NCI-H2029 (cell line): ENCODE results near the gene BNC2.

Experiments
- DNase-seq: peaks from one replicate; lab custom pipeline; 2025; lab: John Stamatoyannopoulos, UW

The BNC2 gene

DNA sequence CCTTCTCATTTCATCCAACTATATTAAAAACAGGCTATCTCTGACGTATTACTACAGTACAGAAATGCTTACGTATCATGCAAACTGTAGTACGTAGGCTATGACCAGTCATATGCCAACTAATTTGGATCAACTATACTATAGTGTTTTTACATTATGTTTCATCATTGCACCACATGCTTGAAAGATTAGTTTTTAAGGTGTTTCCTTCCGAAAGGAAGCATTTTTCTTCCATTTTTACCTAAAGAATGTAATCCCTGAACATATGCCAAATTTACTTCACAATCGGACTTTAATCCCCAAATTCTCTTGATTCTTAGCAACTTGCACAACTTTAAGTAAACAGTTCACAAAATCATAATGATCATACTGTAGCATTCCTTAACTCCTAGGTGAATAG lies 153.9 kb downstream of the BNC2 start:
- DNase-seq = no peak

DNA sequence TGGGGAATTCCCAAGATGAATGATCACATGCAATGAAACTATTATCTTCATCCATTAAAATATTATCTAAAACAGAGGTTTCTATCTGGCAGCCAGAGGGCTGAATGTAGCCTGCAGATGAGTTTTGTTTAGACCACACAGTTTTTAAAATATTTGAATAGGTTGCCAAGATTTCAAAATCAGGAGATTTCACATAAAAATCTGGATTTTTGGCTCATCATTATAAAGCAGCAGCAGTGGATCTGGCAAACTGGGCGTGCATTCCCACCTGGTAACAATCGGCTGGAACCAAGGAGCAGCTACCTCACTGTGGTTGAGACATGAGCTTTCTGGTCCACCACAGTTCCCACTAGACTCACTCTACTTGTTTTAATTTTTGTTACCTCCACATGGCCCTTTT lies 155.1 kb downstream of the BNC2 start:
- DNase-seq = no peak

DNA sequence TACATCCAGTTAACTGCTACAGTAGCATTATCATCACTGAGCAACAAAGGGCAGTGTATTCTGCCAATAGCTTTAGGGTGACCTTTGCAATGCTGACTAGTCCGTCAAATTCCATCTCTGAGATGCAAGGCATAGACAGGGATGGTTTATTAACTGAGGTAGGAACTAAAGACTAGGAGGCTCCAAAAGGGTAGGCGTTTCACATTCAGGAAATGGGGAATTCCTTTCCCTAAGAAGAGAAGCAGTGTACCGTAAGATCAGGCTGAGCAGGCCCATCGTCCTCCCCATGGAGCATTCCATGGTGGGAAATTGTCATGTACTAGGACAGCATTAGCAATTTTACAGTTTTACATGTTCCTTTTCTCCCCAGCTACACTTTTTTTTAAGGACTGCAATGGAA lies 157.7 kb downstream of the BNC2 start:
- no peak for DNase-seq

DNA sequence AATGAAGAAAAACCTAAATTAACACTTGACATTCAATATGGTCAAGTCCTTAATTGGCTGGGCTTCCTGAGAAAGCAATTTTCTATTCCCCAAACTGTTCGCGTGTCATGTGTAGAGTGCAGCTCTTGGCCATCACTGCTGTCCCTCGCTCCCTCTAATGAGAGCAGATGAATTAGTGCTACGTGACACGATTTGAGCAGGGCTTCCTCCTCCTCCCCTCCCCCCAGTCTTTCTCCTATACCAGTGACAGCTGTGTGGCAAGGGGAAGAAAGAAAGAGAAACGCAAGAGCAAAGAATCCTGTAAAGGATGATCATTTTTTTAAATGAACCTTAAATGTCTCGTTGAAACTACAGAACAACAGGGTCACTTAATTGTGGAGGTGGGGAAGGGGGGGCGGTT lies 159.6 kb downstream of the BNC2 start:
- no peak for DNase-seq

DNA sequence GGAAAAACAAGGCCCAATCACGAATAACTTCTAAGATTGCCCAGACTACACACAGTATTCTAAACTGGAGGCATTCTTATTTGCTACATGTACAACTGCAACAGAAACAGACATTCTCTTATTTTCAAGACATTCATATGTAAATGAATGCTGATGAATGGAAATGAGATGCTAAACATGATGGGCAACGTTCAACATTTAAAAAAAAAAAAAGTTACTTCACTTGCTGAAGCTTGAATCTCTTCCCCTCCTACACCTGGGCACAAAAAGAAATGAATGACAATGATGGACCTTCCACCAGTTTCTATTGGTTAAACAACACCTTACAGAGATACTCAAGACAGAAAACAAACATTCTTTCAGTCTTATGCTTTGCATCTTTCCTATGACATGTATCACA lies 160.5 kb downstream of the BNC2 start:
- no peak for DNase-seq

DNA sequence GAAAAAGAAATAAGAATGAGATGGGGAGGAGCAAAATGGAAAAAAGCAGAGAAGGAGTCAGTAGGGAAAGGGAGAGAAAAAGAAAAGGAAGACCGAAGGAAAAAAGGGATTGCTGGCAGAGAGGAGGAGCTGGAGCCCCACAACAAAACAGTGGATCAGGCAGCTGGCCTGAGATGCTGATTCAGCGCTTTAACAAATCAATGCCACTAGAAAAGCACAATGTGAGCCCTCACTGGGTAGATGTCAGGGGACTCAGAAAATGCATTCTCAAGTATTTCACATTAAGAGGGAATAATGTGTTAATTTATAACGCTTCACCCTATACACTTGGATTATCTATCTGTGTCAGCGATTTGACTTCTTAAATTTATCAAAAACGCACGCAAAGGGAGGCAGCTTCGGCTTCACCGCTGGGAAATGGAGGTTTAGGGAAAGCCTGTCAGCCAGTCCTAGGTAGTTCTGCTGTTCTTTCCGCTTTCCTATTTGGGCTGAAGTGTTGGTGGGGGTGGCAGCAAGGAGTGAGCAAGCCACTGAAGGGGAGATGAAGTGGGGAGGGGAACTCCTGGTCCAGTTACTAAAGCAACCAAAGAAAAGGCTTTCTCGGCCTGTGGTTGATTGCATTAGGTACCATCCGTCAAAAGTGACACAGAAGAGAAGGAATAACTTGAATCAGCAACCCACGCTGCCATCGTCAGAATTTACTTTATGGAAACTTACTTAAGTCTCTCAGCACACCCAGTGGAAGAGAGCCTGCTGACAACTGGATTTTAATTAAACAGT lies 161.6 kb downstream of the BNC2 start:
- no peak for DNase-seq

DNA sequence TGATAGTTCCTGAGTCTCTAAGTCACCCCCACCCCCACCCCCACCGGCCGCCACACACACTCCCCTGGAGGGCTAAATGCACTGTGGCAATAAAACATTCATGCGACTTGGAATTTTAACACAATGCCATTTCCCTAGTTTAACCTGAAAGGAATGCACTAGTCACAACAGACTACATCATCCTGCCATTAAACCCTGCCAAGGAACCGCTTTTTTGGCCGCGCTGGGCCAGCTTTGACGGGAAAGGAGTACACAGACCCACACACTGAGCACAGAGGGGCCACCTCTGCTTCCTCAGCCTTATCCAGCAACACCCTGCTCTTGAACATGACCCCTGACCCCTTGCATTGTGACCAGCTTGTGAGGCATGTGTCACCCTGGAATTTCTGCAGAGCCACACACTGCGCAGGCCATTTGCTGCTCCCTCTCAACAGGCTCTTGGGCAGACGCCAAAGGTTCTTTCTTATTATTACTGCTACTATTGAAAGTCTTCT lies 165.3 kb downstream of the BNC2 start:
- no peak for DNase-seq

DNA sequence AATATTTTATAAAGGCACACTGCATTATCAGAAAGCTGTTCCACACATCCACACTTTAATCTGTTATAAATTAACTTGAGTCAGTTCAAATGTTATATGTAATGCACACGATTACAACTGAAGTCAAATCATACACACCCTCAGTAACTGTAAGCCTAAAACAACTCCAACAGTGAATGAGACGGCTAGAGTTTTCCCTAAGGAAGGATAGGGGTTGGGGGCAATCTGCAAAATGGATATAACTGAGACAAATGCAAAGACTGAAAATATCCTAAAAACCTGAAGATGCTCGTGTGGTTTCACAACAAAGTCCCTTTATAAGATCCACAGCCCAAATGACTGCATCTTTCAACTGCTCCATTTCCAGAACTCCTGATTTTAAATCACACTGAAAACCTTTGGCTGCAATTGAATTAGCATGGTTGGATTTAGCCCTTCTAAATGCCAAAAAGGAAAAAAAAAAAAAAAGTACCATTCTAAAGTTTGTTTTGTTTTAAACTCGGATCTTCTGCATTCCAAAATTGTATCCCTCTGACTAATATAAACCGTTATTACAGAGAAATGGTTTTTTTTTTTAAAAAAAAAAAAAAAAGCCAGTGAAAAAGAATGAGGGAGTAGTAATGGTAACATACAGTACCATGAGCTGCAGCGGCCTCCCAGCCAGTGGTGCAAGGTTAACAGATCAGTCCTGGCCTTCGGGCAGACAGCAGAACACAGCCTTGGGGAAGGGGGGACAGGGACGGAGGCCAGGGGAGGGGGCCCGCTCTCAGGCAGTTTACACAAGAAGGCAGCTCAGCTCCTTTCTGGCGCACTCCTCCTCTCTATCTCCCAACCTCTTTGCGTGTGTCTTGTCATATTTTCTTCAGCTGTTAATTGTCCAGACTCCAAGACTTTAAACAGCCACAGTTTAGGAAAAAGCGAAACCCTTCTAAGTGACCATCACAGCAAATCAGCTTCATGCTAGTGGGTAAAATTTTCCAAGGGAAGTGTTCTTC lies 166.1 kb downstream of the BNC2 start:
- no peak for DNase-seq

DNA sequence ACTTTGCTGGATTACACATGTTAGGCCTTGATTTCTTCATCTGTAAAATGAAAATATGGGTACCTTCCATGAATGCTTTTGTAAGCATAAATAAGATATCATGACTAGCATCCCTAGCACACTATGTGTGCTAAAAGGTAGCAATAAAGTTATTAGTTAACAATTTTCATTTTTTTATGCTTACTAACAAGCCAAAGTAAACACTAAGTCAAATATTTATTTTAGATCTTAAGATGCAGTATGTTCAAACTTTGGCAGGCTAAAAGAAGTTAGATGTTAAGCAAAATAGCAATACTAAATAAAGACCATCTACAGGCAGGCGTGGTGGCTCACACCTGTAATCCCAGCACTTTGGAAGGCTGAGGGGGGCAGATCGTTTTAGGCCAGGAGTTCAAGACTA lies 169.1 kb downstream of the BNC2 start:
- no peak for DNase-seq

DNA sequence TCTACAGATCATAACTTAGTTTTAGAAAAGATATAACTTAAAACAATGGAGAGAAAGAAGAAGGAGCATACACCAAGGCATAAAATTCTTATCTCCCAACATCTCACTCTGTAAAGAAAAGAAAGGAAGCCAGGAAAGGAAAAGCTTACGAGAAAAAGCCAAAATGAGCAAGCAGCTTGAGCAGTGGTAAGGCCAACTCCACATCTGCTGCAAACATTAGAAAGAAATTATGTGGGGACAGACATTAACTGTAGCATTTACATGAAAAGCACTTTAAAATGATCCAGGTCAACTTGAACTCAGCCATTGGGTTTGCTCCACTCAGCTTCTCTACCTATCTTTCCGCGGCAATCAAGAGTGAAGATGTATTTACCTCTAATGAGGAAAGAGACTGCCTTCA lies 176.9 kb downstream of the BNC2 start:
- DNase-seq = no peak

DNA sequence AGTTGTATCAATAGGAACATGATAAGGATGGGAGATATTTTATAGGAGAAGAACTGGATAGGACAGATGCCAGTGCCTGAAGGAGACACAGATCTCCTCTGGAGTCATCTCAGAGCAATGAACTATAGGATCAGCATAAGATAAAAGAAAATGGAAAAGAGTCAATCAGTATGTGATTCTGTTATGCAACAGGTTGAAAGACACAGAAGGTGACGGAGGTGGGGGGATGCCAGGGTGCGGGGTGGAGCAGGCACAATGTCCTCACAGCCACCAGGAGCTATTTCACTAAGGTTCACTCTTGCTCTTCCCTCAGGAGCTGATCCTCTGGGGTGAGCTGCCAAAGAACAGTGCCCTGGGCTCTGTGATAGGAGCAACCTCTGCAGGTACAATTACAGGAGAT lies 179.8 kb downstream of the BNC2 start:
- DNase-seq = no peak

DNA sequence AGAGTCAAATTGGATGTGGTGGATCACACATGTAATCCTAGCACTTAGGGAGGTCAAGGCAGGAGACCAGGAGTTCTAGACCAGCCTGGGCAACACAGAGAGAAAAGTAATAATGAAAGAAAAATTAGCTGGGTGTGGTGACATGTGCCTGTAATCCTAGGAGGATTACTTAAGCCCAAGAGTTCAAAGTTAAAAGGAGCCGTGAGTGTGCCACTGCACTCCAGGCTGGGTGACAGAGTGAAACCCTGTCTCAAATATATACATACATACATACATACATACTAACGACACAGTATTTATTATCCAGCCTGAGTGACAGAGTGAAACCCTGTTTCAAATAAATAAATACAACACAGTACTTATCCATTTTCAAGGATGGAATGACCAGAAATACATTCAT lies 180.3 kb downstream of the BNC2 start:
- no peak for DNase-seq

DNA sequence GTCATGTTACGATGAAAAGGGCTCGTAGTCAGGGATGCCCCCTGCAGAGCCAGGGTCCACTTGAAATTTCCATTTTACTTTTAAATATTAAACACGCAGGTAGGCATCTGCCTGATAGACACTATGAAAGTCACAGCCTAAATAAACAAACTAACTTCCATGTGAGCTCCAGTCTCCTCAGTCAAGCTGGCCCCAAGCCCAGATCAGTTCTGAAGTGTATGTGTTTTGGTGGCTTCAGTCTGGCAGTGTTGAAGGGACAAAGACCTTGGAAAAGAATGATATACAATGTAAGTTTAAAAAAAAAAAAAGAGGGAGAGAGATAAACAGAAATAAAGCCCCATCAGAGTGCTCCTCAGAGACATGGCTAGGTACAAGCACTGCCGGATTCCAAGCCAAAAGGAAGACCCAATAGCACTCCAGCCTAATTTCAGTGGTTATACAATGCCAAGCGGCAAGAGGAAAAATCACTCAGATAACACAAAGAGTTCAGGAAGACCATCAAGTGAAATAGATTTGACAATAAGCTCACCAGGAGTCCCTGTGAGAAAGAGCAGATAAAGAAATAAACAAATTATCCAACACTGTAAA lies 181.0 kb downstream of the BNC2 start:
- DNase-seq = no peak

DNA sequence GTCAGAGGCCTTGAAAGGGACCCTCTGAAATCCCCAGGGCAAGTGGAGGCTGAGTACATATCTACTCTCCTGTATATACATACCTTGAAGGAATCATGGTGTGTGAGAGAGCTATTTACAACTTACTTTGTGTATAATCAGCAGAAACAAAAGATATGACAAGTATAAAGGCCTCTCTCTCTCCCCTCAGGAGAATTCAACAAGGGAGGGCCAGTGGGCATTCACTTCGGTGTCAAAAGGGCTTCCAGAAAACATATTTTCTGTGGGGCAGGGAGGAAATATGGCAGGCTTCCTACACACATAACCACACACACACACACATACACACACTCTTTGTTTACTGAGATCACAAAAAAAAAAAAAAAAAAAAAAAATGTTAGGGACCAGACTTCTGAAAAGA lies 181.7 kb downstream of the BNC2 start:
- no peak for DNase-seq

DNA sequence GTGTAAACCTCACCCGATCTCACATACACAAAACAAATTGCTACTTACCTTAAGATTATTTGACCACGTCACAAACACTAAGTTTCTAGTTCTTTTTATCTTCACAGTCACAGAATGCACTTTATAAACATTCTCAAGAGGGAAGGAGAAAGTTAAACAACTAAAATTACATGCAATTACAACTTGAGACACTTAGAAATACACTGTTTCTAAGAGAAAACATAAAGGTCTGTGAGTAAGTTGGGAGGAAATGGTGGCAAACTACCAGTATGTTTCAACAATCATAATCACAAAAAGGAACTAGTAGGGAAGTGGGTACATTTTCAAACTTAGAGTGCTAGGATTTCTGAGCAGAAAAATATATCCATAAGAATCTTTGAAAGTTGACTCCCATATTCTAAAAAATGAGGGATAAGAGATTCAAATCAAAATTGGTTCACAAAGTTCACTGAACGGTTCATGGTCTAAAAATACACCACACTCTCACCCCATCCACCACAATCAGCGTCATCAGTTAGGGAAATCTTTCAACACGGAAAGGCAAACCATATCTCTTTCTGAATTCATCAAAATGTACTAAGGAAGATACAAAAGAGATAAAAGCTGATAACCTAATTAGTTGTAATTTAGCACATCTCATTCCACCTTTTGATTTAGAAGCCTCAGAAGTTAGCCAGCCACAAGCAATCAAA lies 182.6 kb downstream of the BNC2 start:
- DNase-seq = no peak

DNA sequence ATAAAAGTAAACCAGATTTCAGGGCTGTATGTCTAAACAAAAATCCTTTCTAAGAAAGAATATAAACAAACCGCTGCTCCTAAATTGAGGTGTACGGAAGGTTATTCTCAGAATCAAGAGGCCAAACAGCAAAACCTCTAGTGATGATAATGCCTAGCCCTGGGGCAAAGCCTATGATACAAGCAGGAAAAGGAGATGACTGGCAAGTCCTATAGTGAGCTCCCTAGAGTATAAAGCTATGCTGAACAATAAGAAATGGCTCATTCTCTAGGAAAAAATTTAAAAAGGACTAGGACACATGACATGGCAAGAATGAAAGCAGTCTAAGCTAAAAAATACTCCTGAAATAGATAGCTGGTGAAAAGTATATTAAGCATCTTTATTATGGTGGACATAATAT lies 187.1 kb downstream of the BNC2 start:
- DNase-seq = no peak

DNA sequence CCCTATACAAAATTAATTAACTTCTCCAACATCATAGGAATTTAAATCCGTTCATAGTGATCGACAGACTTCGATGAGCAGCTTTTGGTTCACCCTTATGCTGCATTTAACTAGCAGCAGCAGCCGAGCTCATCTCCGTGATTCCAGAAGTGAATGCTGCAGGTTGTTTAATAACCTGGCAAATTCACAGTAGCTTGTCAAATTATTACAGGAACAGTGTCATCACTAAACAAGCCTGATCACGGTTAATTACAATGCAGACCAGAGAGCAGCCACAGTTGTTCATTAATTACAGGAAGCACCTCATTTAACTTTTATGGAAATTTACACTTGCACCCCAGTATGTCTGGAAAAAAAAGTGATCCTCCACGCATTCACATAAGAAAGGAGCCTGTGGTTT lies 188.2 kb downstream of the BNC2 start:
- DNase-seq = no peak

DNA sequence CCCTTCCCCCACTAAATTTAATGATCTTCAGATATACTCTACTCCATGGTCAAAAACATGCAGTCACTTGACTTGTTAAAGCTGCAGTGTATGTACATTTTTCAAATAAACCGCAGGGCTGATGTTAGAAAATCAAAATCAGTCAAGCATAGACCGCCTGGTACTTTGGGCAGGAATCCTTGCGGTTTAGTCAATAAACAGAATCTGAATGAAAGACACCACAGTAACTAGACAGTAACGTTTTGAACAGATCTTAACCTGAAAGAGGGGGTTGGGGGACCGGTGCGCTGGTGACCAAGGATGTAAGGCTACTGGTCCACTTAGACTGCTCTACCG lies 188.8 kb downstream of the BNC2 start:
- DNase-seq = no peak

DNA sequence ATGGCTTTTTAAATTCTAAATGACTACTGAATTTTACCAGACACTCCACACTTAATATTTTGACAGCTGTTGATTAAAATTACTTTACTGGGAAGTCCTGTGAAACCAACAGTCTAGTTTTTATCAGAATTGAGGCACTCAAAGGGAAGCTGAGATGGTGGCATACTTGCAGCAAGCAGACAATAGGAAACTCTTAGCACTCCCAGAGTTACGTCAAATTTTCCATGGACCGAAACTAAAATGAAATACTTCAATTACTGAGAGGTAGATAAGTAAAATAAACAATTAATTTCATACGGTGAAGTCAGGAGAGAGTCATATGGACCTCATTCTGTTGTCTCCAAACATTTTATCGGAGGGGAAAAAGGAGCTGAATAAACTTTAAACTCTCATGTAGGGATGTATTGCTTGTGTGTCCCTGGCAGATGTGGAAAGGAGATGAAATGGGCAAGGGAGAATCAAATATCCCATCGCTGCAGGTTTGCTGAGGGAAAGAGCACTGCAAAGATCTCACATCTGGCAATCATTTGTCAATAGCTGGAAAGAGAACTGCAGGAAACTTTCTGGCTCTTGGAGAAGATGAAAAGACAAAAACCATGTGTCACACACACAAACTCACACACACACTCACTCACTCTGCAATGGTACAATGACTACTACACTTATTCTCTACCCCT lies 189.4 kb downstream of the BNC2 start:
- DNase-seq = no peak

DNA sequence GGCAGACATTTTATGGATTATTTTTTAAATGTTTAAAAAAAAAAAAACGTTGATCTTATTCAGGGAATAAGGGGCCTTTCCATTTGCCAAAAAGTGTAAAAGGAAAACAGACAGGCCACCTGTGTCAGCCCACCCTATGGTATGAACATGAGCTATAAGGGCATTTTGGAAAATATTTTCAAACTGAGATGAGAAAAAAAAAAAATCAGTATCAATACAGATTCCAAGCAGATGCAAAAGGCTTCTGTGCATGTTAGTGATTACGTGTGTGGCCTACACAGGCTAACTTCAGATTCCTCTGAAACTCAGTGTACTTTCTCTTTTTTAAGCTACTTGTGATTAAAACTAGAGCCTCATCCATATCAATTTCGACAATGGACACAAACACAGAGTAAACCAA lies 189.9 kb downstream of the BNC2 start:
- no peak for DNase-seq

DNA sequence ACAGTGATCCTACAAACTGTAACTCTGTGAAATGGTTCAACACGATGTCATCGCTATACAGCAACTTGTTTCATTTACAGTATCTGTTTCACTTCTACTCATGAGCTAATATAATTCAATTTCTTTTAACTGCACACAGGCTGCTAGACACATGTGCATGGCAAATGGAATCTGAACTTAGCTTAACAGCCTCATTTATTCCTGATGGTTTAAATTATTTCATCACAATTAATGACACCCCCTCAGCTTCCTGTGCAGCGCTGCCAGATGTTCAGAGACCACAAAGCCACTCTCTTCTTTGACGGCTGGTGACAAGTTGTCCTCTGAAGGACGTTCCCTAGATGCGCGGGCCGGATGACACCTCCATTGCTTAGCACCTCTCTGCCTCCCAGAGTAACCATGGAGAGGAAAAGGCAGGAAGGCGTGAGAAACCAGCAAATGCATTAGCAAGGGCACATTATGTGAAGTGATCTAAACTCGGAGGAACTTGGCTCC lies 191.1 kb downstream of the BNC2 start:
- DNase-seq = no peak
